GM18526 (cell line): ENCODE results near the gene CPB2.
A peak's percentile ranks its signal among the peaks of the same experiment; 100 is the strongest.

Source experiments
- POLR2A ChIP-seq: IDR thresholded peaks from 3 replicates; pipeline ENCODE4 v1.6.1; 2011; ENCODE audit not compliant: insufficient read length; ENCODE audit errors: extremely low read depth

Gene CPB2

DNA sequence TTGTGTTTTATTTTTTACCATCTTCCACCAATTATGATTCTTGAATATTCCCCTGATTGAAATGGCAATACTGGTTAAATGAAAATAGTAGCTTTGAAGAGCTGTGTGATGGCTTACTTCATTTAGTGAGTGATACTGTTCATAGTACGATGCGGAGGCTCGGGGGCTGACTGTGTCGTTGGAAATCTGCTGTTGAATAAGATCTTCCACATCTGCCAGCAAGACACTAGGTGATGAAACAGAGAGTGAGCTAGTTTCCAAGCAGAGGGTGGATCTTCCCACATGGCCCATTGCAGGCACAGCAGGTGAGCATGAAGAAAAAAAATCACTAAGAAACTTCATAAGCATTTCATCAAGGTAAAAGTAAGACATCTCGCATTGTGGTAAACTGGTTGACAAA is 22.5 kb downstream of the CPB2 start:
- no peak for TF ChIP-seq POLR2A

- no peak for TF ChIP-seq POLR2A
Measured at GRCh38 chr13:46079770-46080169, 25.1 kb downstream of the CPB2 start.

DNA sequence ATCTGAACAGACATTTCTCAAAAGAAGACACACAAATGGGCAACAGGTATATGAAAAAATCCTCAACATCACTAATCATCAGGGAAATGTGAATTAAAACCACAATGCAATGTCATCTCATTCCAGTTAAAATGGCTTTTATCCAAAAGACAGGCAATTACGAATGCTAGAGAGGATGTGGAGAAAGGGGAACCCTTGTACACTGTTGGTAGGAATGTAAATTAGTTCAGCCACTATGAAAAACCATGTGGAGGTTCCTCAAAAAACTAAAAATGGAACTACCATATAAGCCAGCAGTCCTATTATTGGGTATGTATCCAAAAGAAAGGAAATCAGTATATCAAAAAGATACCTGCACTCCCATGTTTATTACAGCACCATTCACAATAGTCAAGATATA is 27.6 kb downstream of the CPB2 start:
- no peak for TF ChIP-seq POLR2A

DNA sequence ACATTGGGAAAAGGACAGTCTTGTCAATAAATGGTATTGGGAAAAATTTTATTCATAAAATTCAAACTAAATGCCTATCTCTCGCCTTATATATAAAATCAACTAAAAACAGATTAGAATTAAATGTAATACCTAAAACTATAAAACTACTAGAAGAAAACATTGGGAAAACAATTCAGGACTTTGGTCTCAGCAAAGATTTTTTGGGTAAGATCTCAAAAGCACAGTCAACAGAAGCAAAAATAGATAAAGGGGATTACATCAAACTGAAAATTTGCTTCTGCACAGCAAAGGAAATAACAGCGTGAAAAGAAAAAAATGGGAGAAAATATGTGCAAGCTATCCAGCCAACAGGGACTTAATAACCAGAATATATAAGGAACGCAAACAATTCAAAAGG is 28.0 kb downstream of the CPB2 start:
- no peak for TF ChIP-seq POLR2A

- no peak for TF ChIP-seq POLR2A
Measured at GRCh38 chr13:46075811-46076210, 29.0 kb downstream of the CPB2 start.

DNA sequence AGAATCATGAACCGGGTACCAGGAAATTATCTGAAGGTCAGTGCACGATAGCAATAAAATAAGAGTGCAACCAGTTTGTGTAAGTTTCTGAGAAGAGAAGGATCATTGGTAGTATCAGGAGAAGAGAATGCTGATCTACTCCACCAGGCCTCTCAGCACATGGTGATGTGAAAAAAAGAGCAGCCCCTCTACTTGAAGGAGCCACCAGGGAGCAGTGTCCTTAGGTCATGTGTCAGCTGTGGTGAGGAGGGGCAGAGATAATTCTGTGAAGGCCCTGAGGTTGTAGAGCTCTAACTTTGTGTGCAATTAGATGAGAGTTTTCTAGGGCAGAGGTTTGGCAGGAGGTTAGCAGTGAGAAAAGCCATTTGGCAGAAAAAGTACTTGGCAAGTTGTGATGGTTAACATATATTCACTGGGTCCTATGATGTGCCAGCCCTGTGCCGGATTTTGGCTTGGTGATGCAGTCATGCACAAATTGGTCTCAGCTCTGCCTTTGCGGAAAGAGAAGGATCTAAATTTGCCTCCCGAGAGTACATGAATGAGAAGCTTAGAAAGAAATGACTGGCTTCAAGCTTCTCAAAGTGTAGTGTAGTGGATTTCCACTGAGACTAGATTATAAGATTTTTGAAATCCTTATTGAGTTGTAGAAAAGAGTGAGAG is 33.1 kb downstream of the CPB2 start:
- no peak for TF ChIP-seq POLR2A

DNA sequence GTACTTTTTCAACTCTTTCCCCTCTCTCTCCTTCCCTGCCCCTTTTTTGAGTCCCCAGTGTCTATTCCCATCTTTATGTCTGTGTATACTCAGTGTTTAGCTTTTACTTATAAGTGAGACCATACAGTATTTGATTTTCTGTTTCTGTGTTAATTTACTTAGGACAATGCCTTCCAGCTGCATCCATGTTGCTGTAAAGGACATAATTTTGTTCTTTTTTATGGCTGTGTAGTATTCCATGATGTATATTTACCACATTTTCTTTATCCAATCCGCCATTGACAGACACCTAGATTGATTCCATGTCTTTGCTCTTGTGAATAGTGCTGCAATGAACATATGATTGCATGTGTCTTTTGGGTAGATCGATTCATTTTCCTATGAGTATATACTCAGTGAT is 41.5 kb downstream of the CPB2 start:
- no peak for TF ChIP-seq POLR2A

DNA sequence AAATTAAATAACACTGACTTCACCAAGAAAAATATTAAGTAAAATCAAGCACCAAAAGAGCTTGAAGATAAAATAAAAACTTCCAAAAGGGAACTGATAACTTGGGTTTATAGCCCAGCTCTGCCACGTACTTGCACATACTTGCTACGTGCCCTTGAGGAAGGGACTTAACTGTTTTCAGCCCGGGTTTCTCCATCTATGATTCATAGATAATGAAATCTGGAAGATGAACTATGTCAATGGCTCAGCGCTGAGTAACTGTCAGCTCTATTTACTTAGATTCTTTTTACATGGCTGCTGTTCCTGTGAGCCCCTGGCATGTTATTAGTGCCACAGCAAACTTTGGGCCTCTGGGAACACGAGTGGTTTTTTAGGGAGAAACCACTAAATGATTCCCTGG is 42.6 kb downstream of the CPB2 start:
- no peak for TF ChIP-seq POLR2A

DNA sequence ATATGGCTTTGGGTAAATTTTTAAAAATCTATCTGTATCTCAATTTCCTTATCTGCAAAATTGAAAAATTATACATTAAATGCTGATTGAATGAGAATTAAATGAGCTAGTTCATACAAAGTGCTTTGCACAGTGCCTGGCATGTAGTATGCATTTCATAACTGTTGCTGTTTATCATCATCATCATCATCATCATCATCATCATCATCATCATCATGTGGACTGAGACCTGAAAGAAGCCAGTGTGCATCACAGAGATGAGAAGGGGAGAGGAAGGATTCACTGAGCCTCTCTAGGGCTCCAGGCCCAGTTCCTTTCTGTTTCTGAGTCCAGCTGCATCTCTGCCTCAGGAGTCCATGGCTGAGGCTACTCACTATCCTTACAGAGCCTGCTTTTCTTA is 45.4 kb downstream of the CPB2 start:
- TF ChIP-seq POLR2A = no peak

- TF ChIP-seq POLR2A = no peak
Measured at GRCh38 chr13:46058268-46058667, 46.6 kb downstream of the CPB2 start.

- TF ChIP-seq POLR2A = no peak
Measured at GRCh38 chr13:46057256-46058015, 47.4 kb downstream of the CPB2 start.

DNA sequence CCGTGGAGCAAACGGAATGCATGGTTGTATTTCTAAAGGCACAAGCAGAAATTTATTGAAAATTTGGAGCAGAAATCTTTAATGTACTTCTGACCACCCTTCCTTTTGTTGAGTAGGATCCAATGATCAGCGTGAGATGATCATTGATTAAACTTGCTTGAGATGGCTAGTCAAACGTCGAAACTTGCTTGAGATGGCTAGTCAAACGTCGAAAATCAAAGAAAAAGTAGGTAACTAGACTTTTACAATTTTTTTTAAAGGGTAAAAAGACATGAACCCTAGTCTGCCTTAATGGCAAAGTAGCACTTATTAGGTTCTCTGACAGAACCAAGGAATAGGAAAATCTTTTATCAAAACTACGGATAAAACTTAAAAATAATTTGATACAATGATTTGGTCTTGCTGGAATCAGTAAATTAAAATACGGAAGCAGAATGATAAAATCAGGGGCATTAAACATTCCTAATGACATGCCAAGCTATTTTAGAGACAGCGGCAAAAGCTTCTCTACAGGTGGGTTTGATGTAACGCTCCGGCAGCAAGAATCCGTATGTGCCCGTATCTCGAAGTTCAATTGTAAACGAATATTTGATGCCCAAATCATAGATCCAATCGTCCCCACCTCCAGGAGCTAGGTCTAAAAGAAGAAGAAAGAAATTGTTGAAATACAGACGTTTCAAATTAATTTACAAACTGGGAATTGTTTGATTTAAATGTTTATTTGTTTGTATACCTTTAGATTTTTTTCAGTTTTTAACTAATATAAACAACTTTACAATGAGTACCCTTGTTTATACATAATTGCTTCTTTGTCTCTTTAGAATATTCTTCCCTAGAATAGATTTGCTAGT is 51.4 kb downstream of the CPB2 start:
- TF ChIP-seq POLR2A = no peak

DNA sequence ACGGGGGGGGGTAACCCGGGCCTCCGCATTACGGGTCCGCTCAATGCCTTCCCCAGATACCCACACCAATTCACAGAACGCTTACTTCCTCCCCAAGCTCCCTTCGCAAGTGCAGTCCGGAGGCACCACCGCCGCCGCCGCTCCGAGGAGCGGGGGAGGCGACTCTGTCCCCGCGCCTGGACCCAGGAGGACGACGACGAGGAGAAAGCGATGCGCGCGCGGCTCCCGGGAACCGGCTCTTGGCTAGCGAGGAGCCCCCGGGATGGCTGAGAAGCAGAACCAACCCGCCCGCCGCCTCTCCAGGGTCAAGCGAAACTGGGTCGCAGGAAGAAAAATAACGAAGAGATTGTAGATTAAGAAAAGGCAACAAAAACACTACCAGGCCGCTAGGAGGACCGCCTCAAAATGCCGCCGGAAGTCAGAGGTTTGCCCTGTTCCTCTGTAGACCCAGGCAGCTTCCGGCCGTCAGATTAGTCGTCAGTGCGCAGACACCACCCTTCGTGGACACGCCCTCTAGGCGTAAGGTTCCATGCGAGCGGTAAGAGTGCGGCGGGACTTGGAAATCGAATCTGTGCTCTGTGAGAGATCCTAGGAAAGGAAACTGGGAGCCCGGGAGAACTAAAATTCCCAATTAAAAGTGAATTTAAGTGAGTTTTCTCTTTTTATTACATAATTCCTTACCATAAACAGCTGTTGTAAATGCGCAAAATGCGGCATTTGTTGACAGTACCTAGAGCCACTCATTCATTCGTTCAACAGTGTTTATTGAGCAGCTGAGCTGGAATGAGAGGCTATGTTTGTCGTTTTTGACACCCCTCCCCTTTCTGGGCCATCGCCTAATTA is 52.3 kb downstream of the CPB2 start, which contains the start of gene ZC3H13:
ZC3H13 (minus strand) TSS at position 428 of the 843 bp plus-strand sequence. CDS start 7,239 bp downstream, outside the sequence.
- TF ChIP-seq POLR2A = peak; percentile 79

GRCh38 chr13:46051968-46052318 is 52.9 kb downstream of the CPB2 start:
- TF ChIP-seq POLR2A = no peak

GRCh38 chr13:46050771-46051170 is 54.1 kb downstream of the CPB2 start:
- no peak for TF ChIP-seq POLR2A
